Measurements from ENCODE around the gene NTF3.

NTF3 gene

GRCh38 chr12:5459051-5459782, 27.3 kb downstream of the NTF3 start:
- DNase-seq = no peak

DNA sequence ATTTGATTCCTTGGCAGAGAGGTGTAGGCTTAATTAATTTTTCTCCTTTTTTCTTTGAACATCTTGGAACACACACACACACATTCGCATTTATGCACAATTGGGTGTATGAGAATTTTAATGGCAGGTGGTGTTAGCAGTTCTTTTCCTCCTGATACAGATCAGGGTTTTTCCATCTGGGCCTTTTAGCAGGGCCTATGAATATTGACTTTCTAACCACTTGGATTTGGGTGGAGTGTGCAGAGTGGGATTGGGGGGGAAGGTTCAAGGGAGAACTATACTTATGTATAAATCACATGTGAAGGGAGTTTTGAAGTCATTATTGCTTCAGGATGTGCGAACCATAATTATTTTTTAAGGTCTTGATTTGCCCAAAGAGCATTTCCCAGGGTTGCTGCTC, 28.9 kb downstream of the NTF3 start:
- DNase-seq = no peak

DNA sequence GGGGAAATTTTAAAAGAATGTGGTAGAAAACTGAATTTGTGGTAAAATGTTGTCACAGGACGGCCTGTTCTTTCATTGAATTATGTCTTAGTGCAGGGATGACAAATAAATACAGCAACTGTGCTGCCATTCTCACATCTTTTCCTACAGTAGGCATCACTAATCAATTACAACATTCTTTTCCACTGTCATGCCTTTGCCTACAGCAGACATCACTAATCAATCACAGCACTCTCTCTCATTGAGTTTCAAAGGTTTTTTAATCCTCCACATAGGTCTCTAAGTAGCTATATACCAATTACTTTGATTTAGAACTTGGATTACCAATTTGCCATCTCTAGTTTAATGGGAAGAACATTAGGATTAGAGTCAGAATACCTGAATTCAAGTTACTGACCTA, 30.1 kb downstream of the NTF3 start:
- no peak for DNase-seq

- DNase-seq = no peak
Measured at GRCh38 chr12:5464096-5464495, 32.2 kb downstream of the NTF3 start.

GRCh38 chr12:5465384-5465783, 33.5 kb downstream of the NTF3 start:
- no peak for DNase-seq

DNA sequence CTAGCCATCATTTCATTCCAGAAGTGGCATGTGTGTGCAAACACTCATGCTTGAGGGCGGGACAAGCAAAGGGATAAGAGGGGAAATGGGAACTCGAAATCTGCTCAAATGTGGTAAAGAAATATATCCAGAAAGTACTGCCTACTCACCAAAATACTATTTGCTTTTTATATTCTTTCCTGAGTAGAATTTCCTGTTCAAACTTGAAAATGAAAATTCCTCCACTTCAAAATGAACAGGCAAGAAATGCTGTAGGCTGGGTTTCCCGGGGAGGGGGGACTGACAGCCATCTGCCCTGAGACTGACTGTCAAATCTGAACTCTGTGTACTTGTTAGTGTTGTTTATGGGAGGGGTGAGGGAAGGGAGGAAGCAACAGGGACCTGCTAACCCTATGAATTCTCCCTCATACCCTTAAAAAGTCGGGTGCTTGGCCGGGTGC, 34.6 kb downstream of the NTF3 start:
- no peak for DNase-seq

- no peak for DNase-seq
Measured at GRCh38 chr12:5467931-5468330, 36.0 kb downstream of the NTF3 start.

DNA sequence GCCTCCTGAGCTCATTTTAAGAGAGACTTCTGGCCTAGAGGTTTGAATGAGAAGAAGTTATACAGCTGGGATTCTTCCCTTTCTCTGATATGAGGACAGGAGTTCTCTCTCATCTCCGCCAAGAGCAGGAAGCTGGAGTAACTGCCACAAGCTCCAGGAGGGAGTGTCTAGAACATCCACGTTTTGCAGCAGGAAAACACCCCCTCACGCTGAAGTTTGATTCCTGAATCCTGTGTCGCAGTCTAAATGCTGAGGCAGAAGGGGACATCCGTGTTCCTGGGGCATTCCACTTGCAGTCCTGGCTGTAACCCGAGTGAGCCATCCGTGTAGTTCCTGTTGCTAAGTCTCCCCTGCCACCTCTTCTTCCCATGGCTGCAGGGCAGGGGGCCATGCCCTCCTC, 38.3 kb downstream of the NTF3 start:
- DNase-seq = no peak

DNA sequence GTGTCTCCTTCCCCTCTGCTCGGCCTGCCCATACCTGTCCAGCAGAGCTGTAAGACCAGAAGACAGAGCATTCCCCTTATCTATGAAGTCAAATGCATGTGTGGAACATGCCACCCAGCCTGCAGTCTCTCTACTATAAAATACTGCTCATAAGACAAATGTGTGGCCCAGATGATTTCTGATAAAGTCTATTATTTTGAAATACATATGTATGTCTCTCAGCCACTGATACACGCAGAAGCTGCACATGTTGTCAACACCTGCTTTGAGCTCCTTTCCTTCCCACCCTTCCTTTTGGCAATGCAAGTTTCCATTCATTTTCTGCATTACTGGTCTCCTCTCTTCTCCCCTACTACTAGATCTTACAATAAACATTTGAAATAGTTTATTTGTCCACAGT, 38.8 kb downstream of the NTF3 start:
- DNase-seq = no peak

GRCh38 chr12:5473076-5473782, 41.3 kb downstream of the NTF3 start:
- DNase-seq = no peak

DNA sequence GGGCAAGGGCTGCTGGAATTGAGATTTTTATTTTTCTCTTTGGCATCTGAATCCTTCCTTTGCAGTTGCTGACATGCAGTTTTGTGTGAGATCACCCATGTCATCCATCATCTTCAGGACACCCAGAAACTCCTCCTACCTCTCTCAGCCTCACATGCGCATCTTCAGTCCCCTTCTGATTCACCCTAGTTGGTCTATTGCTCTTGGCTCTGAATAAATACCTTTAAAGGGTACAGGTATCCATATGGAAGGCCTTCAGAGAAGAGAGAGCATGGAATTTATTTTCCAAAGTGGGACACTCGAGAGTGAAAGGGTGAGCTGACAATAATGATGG, 41.8 kb downstream of the NTF3 start:
- no peak for DNase-seq

DNA sequence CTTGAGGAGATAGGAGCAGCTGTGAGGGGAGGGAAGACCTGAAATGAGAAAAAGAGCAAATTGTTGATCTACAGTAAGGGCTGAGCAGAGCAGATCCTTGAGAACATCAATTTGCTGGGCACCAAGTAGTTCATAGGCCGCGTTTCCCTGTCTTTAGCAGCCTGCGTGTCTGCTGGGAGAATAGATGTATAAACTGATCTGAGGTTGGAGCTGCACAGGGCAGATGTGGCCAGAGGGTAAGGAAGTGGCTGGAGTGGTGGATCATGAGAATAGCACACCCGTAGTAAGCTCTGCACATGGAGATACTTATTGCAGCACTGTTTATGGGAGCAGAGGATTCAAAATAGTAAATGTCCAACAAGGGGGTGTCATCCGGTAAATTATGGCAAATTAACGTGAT, 44.4 kb downstream of the NTF3 start:
- DNase-seq = no peak

GRCh38 chr12:5478081-5478706, 46.3 kb downstream of the NTF3 start:
- no peak for DNase-seq

DNA sequence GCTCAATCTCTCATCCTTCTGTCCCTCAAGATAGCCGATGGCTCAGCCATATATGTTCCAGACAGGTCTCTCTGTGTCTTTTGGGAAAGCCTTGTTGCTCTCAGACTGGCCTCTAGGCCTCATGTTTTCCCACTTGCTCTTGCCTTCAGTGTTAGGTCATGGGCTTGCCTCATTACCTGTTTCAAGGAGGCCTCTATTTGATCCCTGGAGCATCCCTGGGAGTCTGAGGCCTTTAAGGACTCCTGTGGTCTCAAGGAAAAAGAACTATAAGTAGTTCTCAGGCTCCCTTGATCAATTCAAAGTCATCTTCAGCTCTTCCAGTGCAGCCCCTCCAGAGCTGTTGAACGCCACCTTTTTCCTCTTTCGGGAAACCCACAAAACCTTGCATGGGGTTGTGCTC, 47.9 kb downstream of the NTF3 start:
- DNase-seq = no peak

DNA sequence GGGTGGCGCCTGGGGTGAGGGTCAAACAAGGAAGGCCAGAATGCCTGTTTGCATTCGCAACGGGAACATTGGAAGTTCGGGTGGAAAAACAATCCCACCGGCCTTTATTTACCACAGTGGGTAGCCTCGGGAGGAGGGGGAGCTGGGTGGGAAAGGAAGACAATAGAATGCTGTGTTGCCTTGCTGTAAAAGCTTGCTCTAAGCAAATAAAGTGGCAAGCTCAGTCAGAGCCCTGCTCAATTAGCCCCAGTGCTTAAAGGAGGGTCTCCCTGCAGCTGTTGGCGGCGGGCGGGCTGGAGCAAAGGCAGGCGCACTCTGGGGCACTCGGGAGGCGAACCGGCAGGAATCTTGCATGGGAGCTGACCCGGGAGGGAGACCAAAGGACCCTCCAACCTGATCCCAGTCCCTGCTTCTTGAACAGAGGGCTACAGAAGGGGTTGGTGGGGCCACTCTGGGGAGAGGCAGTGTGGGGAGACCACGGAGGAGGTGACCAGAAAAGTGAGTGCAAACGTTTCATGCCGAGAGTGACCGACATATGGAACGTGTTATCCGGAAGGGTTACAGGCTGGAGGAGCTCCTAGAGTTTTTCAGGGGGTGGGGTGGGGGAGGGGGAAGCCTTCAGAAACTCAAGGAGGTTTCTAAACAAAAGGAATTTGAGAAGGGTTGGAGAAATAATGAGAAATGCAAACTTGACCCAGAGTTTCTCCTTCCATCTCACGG, 48.5 kb downstream of the NTF3 start:
- DNase-seq = no peak

DNA sequence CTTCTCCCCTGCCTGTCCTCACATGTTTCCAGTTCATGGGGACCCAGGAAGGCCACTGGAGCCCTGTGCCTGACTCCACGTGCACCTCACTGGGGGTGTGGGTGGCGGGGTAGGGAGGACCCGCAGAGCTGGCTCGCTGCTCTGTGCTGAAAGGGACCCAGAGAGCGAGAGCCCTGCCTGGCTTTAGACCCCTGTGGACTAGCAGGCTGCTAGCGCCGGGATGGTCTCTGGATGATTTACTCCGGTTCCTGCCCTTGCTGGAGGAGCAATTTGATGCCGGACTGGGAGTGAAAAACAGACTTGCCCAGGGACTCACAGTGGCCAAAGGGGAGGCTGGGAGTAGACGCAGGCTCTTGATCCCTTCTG, 49.0 kb downstream of the NTF3 start:
- no peak for DNase-seq

DNA sequence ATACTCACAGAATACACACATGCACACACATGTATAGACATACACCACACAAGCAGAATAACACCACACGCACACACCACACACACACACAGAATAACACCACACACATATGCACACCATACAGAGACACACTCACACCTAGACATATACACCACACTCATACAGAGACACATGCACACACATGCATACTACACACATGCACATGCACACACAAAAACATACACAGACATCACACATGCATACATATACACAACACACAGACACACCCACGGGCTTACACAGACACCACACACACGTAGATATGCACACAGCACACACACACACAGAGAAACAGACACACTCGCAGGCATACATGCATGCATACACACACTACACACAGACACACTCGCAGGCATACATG, 49.7 kb downstream of the NTF3 start:
- DNase-seq = no peak

GRCh38 chr12:5484426-5484825, 52.5 kb downstream of the NTF3 start:
- no peak for DNase-seq

GRCh38 chr12:5485454-5485853, 53.5 kb downstream of the NTF3 start:
- no peak for DNase-seq

- DNase-seq = no peak
Measured at GRCh38 chr12:5487076-5487475, 55.2 kb downstream of the NTF3 start.

DNA sequence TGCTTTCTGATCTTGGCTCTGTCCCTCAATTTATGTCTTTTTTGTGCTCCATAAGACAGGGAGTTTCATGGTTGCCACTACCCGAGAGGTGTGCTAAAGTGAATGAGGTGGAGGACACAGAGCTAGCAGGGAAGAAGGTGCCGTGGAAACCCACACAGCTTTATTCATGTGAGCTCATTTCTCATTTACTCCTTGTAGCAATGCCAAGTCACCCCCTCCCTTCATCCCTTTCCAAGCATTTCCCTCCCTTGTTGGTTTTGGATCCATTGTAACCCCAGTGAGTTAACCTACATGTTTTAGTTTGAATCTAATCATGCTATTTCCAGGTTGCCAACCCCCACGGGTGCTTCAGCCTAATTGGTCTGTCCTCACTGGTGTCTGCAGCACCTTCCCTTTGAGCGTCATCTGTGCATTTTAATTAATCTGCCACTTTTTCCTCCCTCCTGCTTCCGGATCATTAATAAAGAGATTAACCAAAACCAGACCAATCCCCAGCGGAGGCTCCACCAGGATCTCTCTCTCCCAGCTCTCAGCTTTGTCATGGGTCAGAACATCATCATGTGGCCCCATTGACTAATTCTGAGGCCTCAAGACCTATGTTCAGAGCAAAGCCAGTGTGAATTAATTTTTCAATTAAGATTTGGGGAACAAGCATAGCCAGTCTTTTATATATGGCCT, 56.2 kb downstream of the NTF3 start:
- no peak for DNase-seq

DNA sequence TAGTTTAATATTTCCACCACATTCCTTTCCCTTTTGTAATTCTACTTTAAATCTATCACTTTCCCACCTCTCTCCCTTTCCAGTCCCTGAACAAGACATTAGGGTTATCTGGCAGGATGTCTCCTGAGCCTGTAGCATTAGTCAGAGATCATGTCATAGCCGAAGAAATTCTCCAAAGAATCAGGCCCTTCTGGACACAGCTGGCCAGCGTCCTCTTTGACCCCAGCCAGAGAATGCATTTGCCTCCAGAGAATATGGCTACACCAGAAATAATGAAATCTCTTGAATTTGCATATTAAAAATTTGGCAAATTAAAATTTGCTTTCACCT, 56.7 kb downstream of the NTF3 start:
- DNase-seq = no peak

- DNase-seq = no peak
Measured at GRCh38 chr12:5489017-5489416, 57.1 kb downstream of the NTF3 start.

All from CD4-positive, alpha-beta T cell treated with Interleukin-17A for 1 hour (primary cell).